OCI-LY1 (cell line): ENCODE results near the gene RHOU.
"Not testable (repeated sequence)": the region's sequence is repeated elsewhere in the genome, so short reads cannot be mapped to it uniquely, and the experiment has no call there.

Source experiments
- H2AFZ ChIP-seq: fragments of 200-600 bp; sonication (generic), shearing (Covaris generic); 2 replicates; pipeline ENCODE4 v1.6.0; 2014; ENCODE audit warnings: antibody characterized with exemption, mild to moderate bottlenecking, low read length
- H3F3A ChIP-seq: fragments of 200-600 bp; sonication (generic), shearing (Covaris generic); 2 replicates; pipeline ENCODE4 v1.6.0; 2014; ENCODE audit warnings: mild to moderate bottlenecking, antibody characterized with exemption, low read length, moderate library complexity; ENCODE audit not compliant: insufficient read depth
- H3K27ac ChIP-seq: fragments of 200-600 bp; sonication (generic); 2 replicates; pipeline ENCODE4 v1.5.1; 2014; ENCODE audit warnings: low read length, mixed run types, mild to moderate bottlenecking, low read depth; ENCODE audit not compliant: poor library complexity, severe bottlenecking
- H3K27me3 ChIP-seq: fragments of 200-600 bp; sonication (generic); 2 replicates; pipeline ENCODE4 v1.6.0; 2014; ENCODE audit warnings: antibody characterized with exemption, mild to moderate bottlenecking, low read length, moderate library complexity; ENCODE audit not compliant: insufficient read depth
- H3K36me3 ChIP-seq: fragments of 200-600 bp; sonication (generic); 2 replicates; pipeline ENCODE4 v1.6.1; 2014; ENCODE audit warnings: mild to moderate bottlenecking, antibody characterized with exemption, low read length, moderate library complexity, mixed read lengths; ENCODE audit not compliant: insufficient read depth
- H3K4me1 ChIP-seq: fragments of 200-600 bp; sonication (generic); 2 replicates; pipeline ENCODE4 v1.5.1; 2014; ENCODE audit warnings: mild to moderate bottlenecking, low read length, moderate library complexity; ENCODE audit not compliant: insufficient read depth, severe bottlenecking
- H3K4me2 ChIP-seq: fragments of 200-600 bp; sonication (generic), shearing (Covaris generic); 2 replicates; pipeline ENCODE4 v1.6.1; 2014; ENCODE audit warnings: low read length
- H3K4me3 ChIP-seq: fragments of 200-600 bp; sonication (generic); 2 replicates; pipeline ENCODE4 v1.5.1; 2014; ENCODE audit warnings: low read length, low read depth, mild to moderate bottlenecking, mixed read lengths; ENCODE audit not compliant: poor library complexity, severe bottlenecking
- H3K79me2 ChIP-seq: fragments of 200-600 bp; shearing (Covaris generic); 2 replicates; pipeline ENCODE4 v1.6.1; 2016; ENCODE audit warnings: mixed run types, low read length, mixed read lengths; ENCODE audit not compliant: insufficient read depth
- H3K9ac ChIP-seq: fragments of 200-600 bp; sonication (generic), shearing (Covaris generic); 2 replicates; pipeline ENCODE4 v1.6.1; 2014; ENCODE audit warnings: mild to moderate bottlenecking, low read length, mixed read lengths
- H3K9me2 ChIP-seq: fragments of 200-600 bp; sonication (generic), shearing (Covaris generic); 2 replicates; pipeline ENCODE4 v1.6.1; 2014; ENCODE audit warnings: low read depth, mild to moderate bottlenecking, low read length, mixed read lengths
- H3K9me3 ChIP-seq: fragments of 200-600 bp; shearing (Covaris generic); 2 replicates; pipeline ENCODE4 v1.6.1; 2014; ENCODE audit warnings: low read length, mixed read lengths
- H4K20me1 ChIP-seq: fragments of 200-600 bp; sonication (generic), shearing (Covaris generic); 2 replicates; pipeline ENCODE4 v1.6.0; 2016; ENCODE audit warnings: mild to moderate bottlenecking, low read length; ENCODE audit not compliant: insufficient read depth
- CTCF ChIP-seq: fragments of 200-600 bp; sonication (generic), shearing (Covaris generic); IDR thresholded peaks from 2 replicates; pipeline ENCODE4 v1.5.1; 2017; ENCODE audit warnings: mild to moderate bottlenecking, antibody characterized with exemption, low read length, moderate library complexity, mixed read lengths
- EZH2 ChIP-seq: fragments of 200-600 bp; sonication (generic), shearing (Covaris generic); IDR thresholded peaks from 2 replicates; pipeline ENCODE4 v1.8.0; 2017; ENCODE audit warnings: borderline replicate concordance, mixed run types, mild to moderate bottlenecking, antibody characterized with exemption, low read length, moderate library complexity, mixed read lengths

Gene RHOU

DNA sequence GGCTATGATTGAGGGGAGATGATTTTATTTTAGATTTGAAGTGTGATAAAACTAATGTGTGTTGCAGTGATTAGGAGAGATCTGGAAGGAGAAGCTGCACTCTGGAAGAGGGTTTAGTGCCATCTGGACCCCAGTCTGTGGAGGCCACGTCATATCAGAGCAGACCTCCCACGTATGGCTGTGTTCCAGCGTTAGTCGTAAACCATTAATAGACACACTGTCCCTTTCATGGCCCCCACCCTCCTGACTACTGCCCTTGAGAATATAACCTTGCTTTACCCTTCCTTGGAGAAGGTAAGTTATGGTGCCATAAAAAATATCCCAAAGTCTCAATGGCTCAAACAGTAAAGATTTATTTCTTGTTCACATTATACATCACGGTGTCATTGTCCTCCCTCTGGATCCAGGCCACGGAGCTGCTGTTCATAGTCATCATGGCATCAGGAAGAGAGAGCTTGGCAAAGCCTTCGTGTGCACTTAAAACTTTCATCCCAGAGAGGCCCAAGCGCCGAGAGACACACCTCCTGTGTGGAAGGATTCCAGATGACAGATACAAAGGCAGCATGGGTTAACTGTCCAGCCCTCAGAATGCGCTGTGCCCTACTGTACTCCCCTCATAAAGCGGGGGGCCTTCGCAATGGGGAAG, 33.2 kb downstream of the RHOU start:
- Histone ChIP-seq H3F3A (no peaks in the 10 kb centered on the region), H3K9me2 (no peaks in the 10 kb centered on the region), H3K4me2 (no peak overlapping the region), H4K20me1 (no peaks in the 10 kb centered on the region), H3K9me3 (no peaks in the 10 kb centered on the region), H3K79me2 (no peaks in the 10 kb centered on the region), H3K36me3 (no peaks in the 10 kb centered on the region), H3K4me1 (no peaks in the 10 kb centered on the region), H3K27ac (no peak overlapping the region), H2AFZ (no peak overlapping the region), H3K4me3 (no peak overlapping the region), H3K27me3 (no peaks in the 10 kb centered on the region), H3K9ac (no peak overlapping the region)
- TF ChIP-seq EZH2 (no peak), CTCF (no peak)

DNA sequence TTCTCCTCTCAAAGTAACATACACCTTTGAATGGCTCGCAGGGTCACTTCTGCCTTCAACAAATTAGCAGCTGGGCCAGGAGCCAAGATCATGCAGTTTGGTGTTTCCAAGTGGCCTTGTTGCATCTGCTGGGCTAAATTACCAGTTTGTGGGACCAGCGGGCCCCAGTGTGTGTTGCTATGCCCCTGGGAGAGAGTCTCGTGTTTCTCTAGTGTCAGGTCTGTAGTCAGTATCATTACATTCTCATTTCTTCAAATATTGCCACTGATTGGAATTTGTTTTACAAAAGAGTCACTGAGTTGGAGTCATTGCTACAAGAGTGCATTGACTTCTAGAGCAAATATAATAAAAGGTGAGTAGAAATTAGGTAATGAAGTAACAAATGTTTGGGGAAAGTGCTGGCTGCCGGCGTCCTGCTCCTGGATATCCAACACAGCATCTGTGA, 35.5 kb downstream of the RHOU start:
- no peaks in the 10 kb centered on the region for H3K9me3 ChIP-seq
- TF ChIP-seq CTCF (no peak), EZH2 (no peak)
- H3K27me3 ChIP-seq = no peaks in the 10 kb centered on the region
- H3F3A ChIP-seq = no peaks in the 10 kb centered on the region
- H3K9me2 ChIP-seq = no peaks in the 10 kb centered on the region
- no peaks in the 10 kb centered on the region for H3K36me3 ChIP-seq
- no peak overlapping the region for H3K4me3 ChIP-seq
- H3K27ac ChIP-seq = no peak overlapping the region
- no peak overlapping the region for H3K4me2 ChIP-seq
- H3K9ac ChIP-seq = no peak overlapping the region
- H3K4me1 ChIP-seq = no peaks in the 10 kb centered on the region
- no peaks in the 10 kb centered on the region for H4K20me1 ChIP-seq
- H3K79me2 ChIP-seq = no peaks in the 10 kb centered on the region
- H2AFZ ChIP-seq = no peak overlapping the region

GRCh38 chr1:228772516-228773212, 37.4 kb downstream of the RHOU start:
- Histone ChIP-seq H3K27ac (no peak overlapping the region), H3K4me2 (no peak overlapping the region), H3K9me3 (no peaks in the 10 kb centered on the region), H3K4me1 (no peaks in the 10 kb centered on the region), H4K20me1 (no peaks in the 10 kb centered on the region), H2AFZ (no peak overlapping the region), H3F3A (no peaks in the 10 kb centered on the region), H3K4me3 (no peak overlapping the region), H3K27me3 (no peaks in the 10 kb centered on the region), H3K9me2 (no peaks in the 10 kb centered on the region), H3K36me3 (no peaks in the 10 kb centered on the region), H3K79me2 (no peaks in the 10 kb centered on the region), H3K9ac (no peak overlapping the region)
- TF ChIP-seq CTCF (no peak), EZH2 (no peak)

DNA sequence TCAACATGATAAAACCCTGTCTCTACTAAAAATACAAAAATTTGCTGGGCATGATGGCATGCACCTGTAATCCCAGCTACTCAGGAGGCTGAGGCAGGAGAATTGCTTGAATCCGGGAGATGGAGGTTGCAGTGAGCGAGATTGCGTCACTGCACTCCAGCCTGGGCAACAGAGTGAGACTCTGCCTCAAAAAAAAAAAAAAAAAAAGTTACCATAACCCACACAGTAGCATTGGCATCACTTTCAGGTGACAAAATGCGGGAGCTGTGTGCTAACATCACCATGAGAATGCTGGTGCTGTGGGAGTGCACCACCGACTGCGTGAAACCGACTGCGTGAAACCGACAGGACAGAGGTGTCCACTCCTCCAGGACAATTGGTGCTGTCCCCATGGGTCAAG, 40.7 kb downstream of the RHOU start:
- H3K9me3 ChIP-seq, H3K9me2 ChIP-seq, H3K4me3 ChIP-seq, H2AFZ ChIP-seq, H3K4me2 ChIP-seq, H3F3A ChIP-seq, H3K4me1 ChIP-seq, H3K27ac ChIP-seq, H3K27me3 ChIP-seq, H3K36me3 ChIP-seq, H3K9ac ChIP-seq, H3K79me2 ChIP-seq, H4K20me1 ChIP-seq: not testable (repeated sequence)
